Activated CD8-positive, alpha-beta T cell treated with anti-CD3 and anti-CD28 coated beads, Interleukin-2, amount 10 ng/mL, durations not matched to agents 7 days and 5 days (primary cell): ENCODE measurements around the gene NT5C. TPM values are rescaled to one million over a fixed set of nuclear protein-coding genes. Genes with fewer than 3 reads are reported as not detected.
"Not testable (repeated sequence)": the region's sequence is repeated elsewhere in the genome, so short reads cannot be mapped to it uniquely, and the experiment has no call there.

Experiments
- ATAC-seq: fragments of 150-1000 bp; cut with Tn5 transposase; one replicate; pipeline ENCODE4 v1.10.0; 2021; ENCODE audit warnings: moderate library complexity
- CTCF ChIA-PET: fragments of 350-600 bp; sonication (Branson Sonifier 250); formaldehyde crosslinking; loops from one replicate; lab custom pipeline; 2021; ENCODE audit warnings: antibody characterized with exemption; lab: Charles Lee
- POLR2A ChIA-PET: fragments of 350-600 bp; sonication (Branson Sonifier 250); formaldehyde crosslinking; loops from one replicate; lab custom pipeline; 2021; ENCODE audit warnings: antibody characterized with exemption; lab: Charles Lee
- DNase-seq: peaks from one replicate; pipeline ENCODE4 v3.0.0-alpha.2; 2020
- H3K27ac Mint-ChIP-seq: one replicate; pipeline ENCODE4 v1.8.0; 2021; ENCODE audit warnings: mild to moderate bottlenecking, mixed read lengths
- H3K27me3 Mint-ChIP-seq: one replicate; pipeline ENCODE4 v1.8.0; 2021; ENCODE audit warnings: low read depth, mixed read lengths
- H3K36me3 Mint-ChIP-seq: one replicate; pipeline ENCODE4 v1.8.0; 2021; ENCODE audit warnings: low read depth, mixed read lengths
- H3K4me1 Mint-ChIP-seq: one replicate; pipeline ENCODE4 v1.8.0; 2021; ENCODE audit warnings: low read depth, mixed read lengths
- H3K4me3 Mint-ChIP-seq: one replicate; pipeline ENCODE4 v1.8.0; 2021; ENCODE audit warnings: mild to moderate bottlenecking, mixed read lengths
- H3K9me3 Mint-ChIP-seq: one replicate; pipeline ENCODE4 v1.8.0; 2022; ENCODE audit warnings: mixed read lengths; ENCODE audit not compliant: insufficient read depth
- total RNA-seq, 2 experiments: library from RNA; stranded (reverse); gene quantifications; one replicate each; pipeline ENCODE4 v1.2.3, GENCODE V29; 2021

The NT5C gene
- total RNA-seq, 2 experiments from 2014 or later = 68.5 to 68.8 TPM

GRCh38 chr17:75130632-75131277 is 787 bp downstream of the NT5C start:
- H3K27me3 Mint-ChIP-seq = no peaks in the 10 kb centered on the region
- H3K4me1 Mint-ChIP-seq = peaks cover 34% of the 10 kb centered on the region
- H3K27ac Mint-ChIP-seq = peak overlapping the region; percentile 87
- CTCF ChIA-PET = interaction anchor here (0.6 to 6.5 kb wide), 21 partner anchors 10 to 170 kb away, joined by 3 to 115 read pairs (median 4); partner anchors contain the start of genes ARMC7, CDR2L, JPT1 and MRPL58
- no peaks in the 10 kb centered on the region for H3K9me3 Mint-ChIP-seq
- H3K36me3 Mint-ChIP-seq = peaks cover 31% of the 10 kb centered on the region
- POLR2A ChIA-PET = interaction anchor here (0.9 to 4.0 kb wide), 9 partner anchors 10 to 140 kb away, joined by 3 to 28 read pairs (median 4); partner anchors contain the start of genes ARMC7, JPT1, MIF4GD and MRPL58
- ATAC-seq = peak; percentile 56
- peak; percentile 61 for DNase-seq
- H3K4me3 Mint-ChIP-seq = peak overlapping the region; percentile 87

- H3K27ac Mint-ChIP-seq = peak overlapping the region; percentile 87
- H3K4me3 Mint-ChIP-seq = peak overlapping the region; percentile 87
- H3K4me1 Mint-ChIP-seq = peaks cover 40% of the 10 kb centered on the region
- ATAC-seq (no peak), DNase-seq (no peak)
- H3K36me3 Mint-ChIP-seq = peaks cover 27% of the 10 kb centered on the region
- H3K27me3 Mint-ChIP-seq = no peaks in the 10 kb centered on the region
- no peaks in the 10 kb centered on the region for H3K9me3 Mint-ChIP-seq
- CTCF ChIA-PET = interaction anchor here (1.0 to 6.5 kb wide), 14 partner anchors 11 to 169 kb away, joined by 3 to 115 read pairs (median 4); partner anchors contain the start of genes ARMC7, JPT1 and MRPL58
- POLR2A ChIA-PET = interaction anchor here (0.7 to 4.0 kb wide), 9 partner anchors 9 to 140 kb away, joined by 3 to 28 read pairs (median 4); partner anchors contain the start of genes ARMC7, MIF4GD and MRPL58
Measured at GRCh38 chr17:75130059-75130631, 1.4 kb downstream of the NT5C start.

DNA sequence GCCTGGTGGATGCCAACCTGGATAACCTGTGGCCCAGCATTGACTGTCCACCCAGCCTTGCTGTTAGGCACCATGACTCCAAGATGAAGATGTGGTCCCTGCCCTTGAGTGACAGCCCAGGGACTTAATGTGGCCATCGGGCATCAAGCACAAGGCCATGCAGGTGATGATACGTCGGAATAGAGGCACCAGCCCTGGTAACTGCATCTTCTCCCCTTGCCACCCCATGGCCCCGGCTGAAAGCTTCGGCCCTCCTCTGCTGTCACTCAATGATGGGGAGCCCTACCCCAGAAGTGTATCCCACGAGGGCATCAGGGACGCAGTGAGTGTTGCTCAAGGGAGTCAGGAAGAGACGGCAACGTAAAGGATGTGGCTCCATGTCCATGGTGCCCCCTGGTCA is 2.0 kb downstream of the NT5C start:
- no peaks in the 10 kb centered on the region for H3K27me3 Mint-ChIP-seq
- peaks cover 30% of the 10 kb centered on the region for H3K36me3 Mint-ChIP-seq
- ChIA-PET POLR2A (interaction anchor here (0.7 to 4.0 kb wide), 4 partner anchors 15 to 60 kb away, joined by 3 to 28 read pairs (median 4); partner anchors contain the start of gene ARMC7), CTCF (interaction anchor here (1.0 to 6.5 kb wide), 7 partner anchors 17 to 168 kb away, joined by 3 to 115 read pairs (median 7); partner anchors contain the start of genes ARMC7 and SLC16A5)
- DNase-seq (no peak), ATAC-seq (no peak)
- peak overlapping the region; percentile 55 for H3K27ac Mint-ChIP-seq
- peaks cover 46% of the 10 kb centered on the region for H3K4me1 Mint-ChIP-seq
- H3K4me3 Mint-ChIP-seq = peak overlapping the region; percentile 87
- H3K9me3 Mint-ChIP-seq = no peaks in the 10 kb centered on the region

DNA sequence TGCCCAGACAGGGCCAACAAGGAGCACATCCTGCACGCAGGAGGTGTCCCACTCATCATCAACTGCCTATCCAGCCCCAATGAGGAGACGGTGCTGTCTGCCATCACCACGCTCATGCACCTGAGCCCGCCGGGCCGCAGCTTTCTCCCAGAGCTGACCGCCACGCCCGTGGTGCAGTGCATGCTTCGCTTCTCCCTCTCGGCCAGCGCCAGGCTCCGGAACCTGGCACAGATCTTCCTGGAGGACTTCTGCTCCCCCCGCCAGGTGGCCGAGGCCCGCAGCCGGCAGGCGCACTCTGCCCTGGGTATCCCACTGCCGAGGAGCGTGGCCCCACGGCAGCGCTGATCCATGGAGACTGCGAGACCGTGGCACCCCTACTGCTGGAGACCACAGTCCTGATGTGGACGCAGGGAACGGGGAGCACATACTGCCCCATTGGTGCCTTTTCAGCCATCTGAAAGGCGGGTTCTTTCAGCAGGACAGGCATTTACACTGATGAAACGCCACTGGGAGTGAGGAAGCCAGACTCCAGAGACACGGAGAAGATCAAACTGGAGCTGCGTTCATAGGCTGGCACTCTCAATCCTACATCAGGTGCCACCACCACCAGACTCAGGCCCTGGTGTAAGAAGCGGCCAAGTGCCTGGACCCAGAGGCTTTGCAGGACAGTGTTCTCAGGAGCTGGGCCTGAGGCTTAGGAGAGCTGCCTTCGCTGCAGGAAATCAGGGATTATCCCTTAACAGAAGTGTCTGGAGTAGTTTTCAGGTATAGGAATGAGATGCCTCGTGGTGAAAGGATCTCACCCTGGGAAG is 2.6 kb downstream of the NT5C start:
- no peak for ATAC-seq
- CTCF ChIA-PET = interaction anchor here (1.0 to 6.5 kb wide), 4 partner anchors 15 to 168 kb away, joined by 3 to 115 read pairs (median 26); partner anchors contain the start of genes ARMC7 and SLC16A5
- no peak overlapping the region for H3K27ac Mint-ChIP-seq

GRCh38 chr17:75127936-75128335 is 3.6 kb downstream of the NT5C start:
- POLR2A ChIA-PET = interaction anchor here (0.9 kb wide), 1 partner anchor 14 kb away, joined by 3 read pairs; no protein-coding TSS in a partner anchor
- not testable (repeated sequence) for H3K9me3 Mint-ChIP-seq

More for the DNA sequence above, 2.6 kb downstream of the NT5C start:
- POLR2A ChIA-PET = interaction anchor here (1.3 to 4.0 kb wide), 2 partner anchors 15 to 20 kb away, joined by 4 to 28 read pairs; partner anchors contain the start of gene ARMC7
- H3K4me1 Mint-ChIP-seq = peaks cover 50% of the 10 kb centered on the region
- peaks cover 3% of the 10 kb centered on the region for H3K9me3 Mint-ChIP-seq
- H3K36me3 Mint-ChIP-seq = peaks cover 36% of the 10 kb centered on the region
- H3K4me3 Mint-ChIP-seq = no peak overlapping the region
- no peaks in the 10 kb centered on the region for H3K27me3 Mint-ChIP-seq
- DNase-seq = no peak

DNA sequence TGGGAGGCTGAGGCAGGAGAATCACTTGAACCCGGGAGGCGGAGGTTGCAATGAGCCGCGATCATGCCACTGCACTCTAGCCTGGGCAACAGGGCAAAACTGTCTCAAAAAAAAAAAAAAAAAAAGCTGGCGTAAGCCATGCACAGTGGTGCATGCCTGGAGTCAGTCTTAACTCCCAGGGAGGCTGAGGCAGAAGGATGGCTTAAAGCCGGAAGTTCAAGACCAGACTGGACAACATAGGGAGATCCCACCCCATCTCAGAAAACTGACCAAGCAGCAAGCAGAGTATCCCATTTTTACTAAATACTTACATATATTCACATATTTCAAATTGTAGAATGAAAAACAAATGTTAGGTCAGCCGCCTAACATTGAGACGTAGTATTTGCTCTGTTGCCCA is 4.6 kb downstream of the NT5C start:
- Mint-ChIP-seq H3K27me3 (no peaks in the 10 kb centered on the region), H3K9me3 (peaks cover 4% of the 10 kb centered on the region), H3K4me1 (peaks cover 41% of the 10 kb centered on the region), H3K36me3 (peaks cover 34% of the 10 kb centered on the region), H3K4me3 (no peak overlapping the region), H3K27ac (peak overlapping the region; percentile 37)
- DNase-seq (no peak), ATAC-seq (no peak)
- CTCF ChIA-PET = interaction anchor here (3.1 kb wide), 1 partner anchor 13 kb away, joined by 24 read pairs; no protein-coding TSS in a partner anchor
- POLR2A ChIA-PET = no interaction called here

More at GRCh38 chr17:75127936-75128335, 3.6 kb downstream of the NT5C start:
- H3K27ac Mint-ChIP-seq = peak overlapping the region; percentile 52
- H3K27me3 Mint-ChIP-seq, H3K4me3 Mint-ChIP-seq, DNase-seq, ATAC-seq: not testable (repeated sequence)
- peaks cover 50% of the 10 kb centered on the region for H3K4me1 Mint-ChIP-seq
- peaks cover 37% of the 10 kb centered on the region for H3K36me3 Mint-ChIP-seq
- CTCF ChIA-PET = interaction anchor here (3.1 to 6.0 kb wide), 2 partner anchors 14 to 167 kb away, joined by 24 to 29 read pairs; no protein-coding TSS in a partner anchor

DNA sequence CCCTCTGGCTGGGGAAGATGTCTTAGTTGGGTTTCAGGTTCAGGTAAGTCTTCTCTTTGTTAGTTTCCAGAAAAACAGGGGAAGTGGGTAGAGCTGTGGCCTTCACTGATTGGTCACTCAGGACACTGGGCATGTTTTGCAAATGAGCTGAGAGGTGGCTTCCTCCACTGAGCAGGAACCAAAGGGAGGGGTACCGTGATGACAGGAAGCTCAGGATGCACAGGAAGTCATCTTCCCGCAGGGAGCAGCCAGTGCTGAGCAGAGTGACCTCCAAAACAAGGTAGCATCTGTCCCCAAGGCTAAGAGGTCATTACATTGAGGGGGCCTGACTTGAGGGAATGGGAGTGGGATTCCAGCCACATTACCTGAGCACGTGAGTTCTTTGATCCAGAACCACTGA is 5.6 kb downstream of the NT5C start:
- ATAC-seq (no peak), DNase-seq (peak; percentile 43)
- Mint-ChIP-seq H3K36me3 (peaks cover 38% of the 10 kb centered on the region), H3K27ac (peak overlapping the region; percentile 85), H3K4me3 (peak overlapping the region; percentile 40), H3K9me3 (peaks cover 4% of the 10 kb centered on the region), H3K4me1 (peaks cover 44% of the 10 kb centered on the region), H3K27me3 (no peaks in the 10 kb centered on the region)
- POLR2A ChIA-PET = interaction anchor here (0.7 to 1.0 kb wide), 4 partner anchors 12 to 91 kb away, joined by 3 to 7 read pairs (median 4); partner anchors contain the start of genes JPT1 and SLC16A5
- CTCF ChIA-PET = interaction anchor here (3.1 kb wide), 1 partner anchor 12 kb away, joined by 24 read pairs; no protein-coding TSS in a partner anchor

DNA sequence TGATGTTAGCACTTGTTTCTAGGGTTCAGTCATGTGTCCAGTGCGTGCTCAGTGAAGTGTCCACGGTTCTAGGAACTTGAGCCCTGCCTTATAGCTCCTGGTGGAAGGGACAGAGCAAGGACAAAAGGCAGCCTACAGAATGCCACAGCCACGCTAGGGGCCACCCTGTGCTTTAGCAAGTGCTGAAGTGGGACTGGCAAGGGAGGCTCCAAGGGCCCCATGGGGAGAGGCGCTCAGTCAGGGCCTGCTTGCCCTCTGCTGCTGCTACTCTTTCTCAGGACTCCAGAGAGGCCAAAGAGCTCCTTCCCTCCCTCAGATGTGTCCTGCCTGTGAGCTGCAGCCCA is 6.8 kb downstream of the NT5C start:
- ChIA-PET POLR2A (interaction anchor here (0.9 to 2.6 kb wide), 3 partner anchors 10 to 49 kb away, joined by 3 to 15 read pairs (median 3); no protein-coding TSS in a partner anchor), CTCF (interaction anchor here (1.1 to 3.1 kb wide), 2 partner anchors 10 to 19 kb away, joined by 3 to 41 read pairs; no protein-coding TSS in a partner anchor)
- ATAC-seq (no peak), DNase-seq (no peak)
- peaks cover 4% of the 10 kb centered on the region for H3K9me3 Mint-ChIP-seq
- H3K4me3 Mint-ChIP-seq = no peak overlapping the region
- H3K27ac Mint-ChIP-seq = peak overlapping the region; percentile 85
- H3K4me1 Mint-ChIP-seq = peaks cover 36% of the 10 kb centered on the region
- peaks cover 37% of the 10 kb centered on the region for H3K36me3 Mint-ChIP-seq
- no peaks in the 10 kb centered on the region for H3K27me3 Mint-ChIP-seq

DNA sequence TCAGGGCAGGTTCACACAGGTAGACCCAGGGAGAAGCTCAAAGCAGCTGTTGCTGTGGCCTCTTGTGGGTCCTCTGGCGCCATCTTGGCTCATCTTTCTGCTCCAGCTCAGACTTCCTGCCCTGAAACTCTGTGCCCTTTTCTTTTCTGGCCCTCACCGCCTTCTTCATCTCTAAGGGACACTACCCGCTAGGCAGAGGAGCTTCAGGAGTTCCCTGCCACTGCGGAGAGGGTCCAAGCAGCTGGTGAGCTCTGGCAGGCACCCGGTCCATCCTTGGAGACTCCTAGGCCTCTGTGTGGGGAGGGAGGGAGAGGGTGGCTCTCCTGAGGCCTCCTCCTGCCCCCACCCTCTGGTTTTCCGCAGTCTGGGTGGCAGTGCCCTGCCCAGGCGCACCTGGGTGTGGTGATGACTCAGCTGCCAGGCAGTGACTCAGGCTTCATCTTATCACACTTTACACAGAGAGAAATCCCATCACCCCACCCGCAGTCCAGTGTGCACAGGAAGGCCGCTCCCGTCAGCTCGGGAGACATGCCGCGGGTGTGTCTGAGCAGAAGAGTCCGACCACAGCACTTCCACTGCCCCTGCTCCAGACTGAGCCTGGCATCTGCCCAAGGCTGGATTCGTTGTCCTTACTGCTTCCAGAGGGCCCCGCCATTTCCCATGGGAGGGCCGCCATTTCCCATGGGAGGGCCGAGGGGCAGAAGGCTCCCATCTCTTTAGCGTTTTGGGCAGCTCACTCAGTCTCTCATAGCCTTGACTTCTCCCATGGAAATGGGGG is 7.3 kb downstream of the NT5C start:
- Mint-ChIP-seq H3K4me3 (no peak overlapping the region), H3K27ac (peak overlapping the region; percentile 85), H3K27me3 (no peaks in the 10 kb centered on the region), H3K9me3 (peaks cover 4% of the 10 kb centered on the region), H3K36me3 (peaks cover 32% of the 10 kb centered on the region), H3K4me1 (peaks cover 33% of the 10 kb centered on the region)
- DNase-seq = no peak
- ChIA-PET CTCF (interaction anchor here (0.7 to 3.1 kb wide), 5 partner anchors 8 to 77 kb away, joined by 3 to 41 read pairs (median 3); no protein-coding TSS in a partner anchor), POLR2A (interaction anchor here (0.9 to 2.6 kb wide), 6 partner anchors 10 to 49 kb away, joined by 3 to 15 read pairs (median 3); partner anchors contain the start of genes ARMC7 and JPT1)
- peak; percentile 58 for ATAC-seq

GRCh38 chr17:75118307-75118706 is 13.2 kb downstream of the NT5C start:
- Mint-ChIP-seq H3K27ac (no peak overlapping the region), H3K9me3 (no peaks in the 10 kb centered on the region), H3K27me3 (no peaks in the 10 kb centered on the region), H3K4me1 (peaks cover 22% of the 10 kb centered on the region), H3K4me3 (no peak overlapping the region), H3K36me3 (peaks cover 31% of the 10 kb centered on the region)
- DNase-seq (no peak), ATAC-seq (no peak)
- POLR2A ChIA-PET = interaction anchor here (1.7 kb wide), 1 partner anchor 12 kb away, joined by 4 read pairs; no protein-coding TSS in a partner anchor
- CTCF ChIA-PET = interaction anchor here (1.1 to 7.9 kb wide), 2 partner anchors 54 to 132 kb away, joined by 3 to 125 read pairs; no protein-coding TSS in a partner anchor
